ENCODE data around the gene TOR1B.
A peak's percentile ranks its signal among the peaks of the same experiment; 100 is the strongest.

TOR1B gene

DNA sequence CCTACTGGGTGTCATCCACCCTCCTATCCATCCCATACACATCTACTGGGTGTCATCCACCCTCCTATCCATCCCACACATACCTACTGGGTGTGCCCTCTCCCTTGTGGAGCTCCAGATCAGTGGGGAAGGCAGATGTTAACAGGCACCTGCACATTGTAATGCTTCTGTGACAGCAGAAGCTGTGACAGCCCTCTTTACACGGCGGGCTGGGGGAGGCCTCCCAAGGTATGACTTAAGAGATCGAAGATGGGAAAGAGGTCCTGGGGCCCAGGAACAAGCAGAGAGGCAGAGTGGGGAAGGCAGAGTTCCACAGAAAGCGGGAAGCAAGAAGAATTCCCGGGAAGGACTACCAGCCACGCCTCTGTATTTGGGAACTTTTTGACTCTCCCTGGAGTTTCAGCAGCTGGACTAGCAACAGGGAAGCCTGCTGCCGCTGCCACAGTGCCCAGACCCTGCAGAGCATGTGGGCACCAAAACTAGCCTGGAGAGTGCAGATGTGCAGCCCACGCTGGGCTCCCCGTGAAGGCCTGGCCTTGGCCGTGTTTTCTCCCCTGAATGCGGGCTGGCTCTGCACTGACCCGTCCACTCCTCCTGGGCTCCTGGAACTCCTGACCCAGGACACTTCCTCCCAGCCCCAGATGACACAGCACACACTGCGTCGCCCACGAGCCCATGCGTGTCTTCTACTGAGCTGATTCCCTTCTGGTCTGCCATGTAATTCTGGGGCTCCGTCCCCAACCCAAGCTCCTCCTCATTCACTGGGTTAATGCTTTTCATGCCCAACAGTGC lies 11.6 kb downstream of the TOR1B start:
- no peak for DNase-seq (ENCODE audit: low read depth in 3 of 3)

DNA sequence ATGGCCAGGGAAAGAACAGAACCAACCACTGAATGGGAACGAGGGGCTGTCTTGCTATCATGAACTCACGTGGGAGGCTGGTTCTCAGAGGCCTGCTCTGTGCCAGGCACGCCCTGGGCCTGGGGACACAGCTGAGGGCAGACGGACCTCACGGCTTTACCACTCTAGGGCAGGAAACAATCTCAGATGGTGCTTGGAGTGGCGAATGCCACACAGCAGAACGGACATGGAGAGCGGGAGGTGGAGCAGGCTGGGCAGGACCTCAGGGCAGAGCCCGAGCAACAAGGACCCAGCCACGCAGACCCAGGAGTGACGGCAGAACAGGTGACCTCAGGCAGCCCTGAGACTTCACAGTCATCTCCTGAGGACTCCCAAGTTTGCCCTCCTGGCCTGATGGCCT lies 12.3 kb downstream of the TOR1B start:
- DNase-seq (ENCODE audit: low read depth in 3 of 3): no peak

DNA sequence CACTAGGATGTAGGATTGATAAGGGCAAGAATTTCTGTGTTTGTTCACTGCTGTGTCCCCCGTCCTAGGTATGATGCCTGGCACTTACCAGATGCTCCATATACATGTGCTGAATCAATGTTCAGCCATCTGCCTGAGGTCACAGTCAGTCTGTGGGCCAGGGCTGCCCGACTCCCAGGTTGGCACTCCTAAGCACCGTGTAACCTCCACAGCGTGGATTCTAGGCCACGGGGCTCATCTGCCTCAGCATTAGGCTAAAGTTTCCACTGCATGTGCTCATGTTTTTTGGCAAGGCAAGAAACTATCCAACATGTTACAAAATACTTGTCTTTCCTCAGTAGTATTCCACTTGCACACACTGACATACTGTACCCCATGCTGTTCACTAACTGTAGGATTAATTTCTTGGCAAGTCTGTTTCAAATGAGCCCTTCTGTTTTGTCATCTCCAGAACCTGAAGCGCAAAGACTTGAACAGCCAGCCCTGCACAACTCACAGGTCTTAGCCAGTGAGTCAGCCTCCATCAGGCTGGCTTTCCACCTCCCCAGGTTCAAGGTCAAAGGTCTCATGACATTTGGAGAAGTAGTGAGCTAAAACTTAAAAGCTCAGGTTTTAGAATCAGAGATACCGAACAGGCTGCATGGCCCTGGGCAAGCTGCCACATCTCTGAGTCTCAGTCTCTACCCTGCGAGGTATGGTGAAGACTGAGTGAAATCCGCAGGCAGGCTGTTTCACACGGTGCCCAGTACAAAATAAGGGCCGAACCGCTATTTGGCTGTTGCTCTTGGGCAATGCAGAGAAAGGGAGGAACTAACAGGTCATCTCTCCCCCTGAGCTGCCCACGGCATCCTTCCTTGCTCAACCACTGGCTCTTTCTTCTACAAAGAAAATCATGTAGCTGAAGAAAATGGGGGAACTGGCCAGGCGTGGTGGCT lies 13.8 kb downstream of the TOR1B start:
- no peak for DNase-seq (ENCODE audit: low read depth in 3 of 3)

DNA sequence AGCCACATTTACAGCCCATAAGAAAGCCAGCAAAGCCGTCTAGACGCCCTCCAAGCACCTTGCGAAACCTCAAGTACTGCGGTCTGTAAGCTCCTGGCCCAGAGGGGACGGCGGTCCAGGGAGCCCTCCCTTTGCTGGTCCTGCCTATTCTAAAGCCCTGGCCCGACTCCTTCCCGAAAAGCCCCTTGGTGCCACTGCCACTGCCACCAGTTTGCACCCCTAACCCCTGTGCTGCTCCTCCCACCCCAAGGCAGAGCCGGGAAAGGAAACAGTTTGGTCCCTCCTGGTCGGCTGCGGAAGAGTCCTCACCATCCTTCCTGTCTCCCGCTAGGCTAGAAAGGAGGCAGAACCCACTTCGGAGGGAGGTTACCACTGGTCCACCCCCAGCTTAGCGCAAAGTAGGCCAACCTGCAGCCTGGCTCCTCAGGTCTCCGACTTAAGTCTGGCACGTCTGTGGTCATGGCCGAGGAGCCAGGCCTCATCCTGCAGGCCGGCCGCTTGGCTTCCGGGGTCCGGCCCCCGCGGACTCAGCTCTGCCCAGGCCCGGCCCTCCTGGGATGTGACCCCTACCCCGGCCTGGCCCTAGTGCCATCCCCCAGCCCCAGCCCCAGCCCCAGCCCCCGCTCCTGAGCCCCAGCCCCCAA lies 20.0 kb downstream of the TOR1B start:
- DNase-seq (ENCODE audit: low read depth in 3 of 3): no peak

DNA sequence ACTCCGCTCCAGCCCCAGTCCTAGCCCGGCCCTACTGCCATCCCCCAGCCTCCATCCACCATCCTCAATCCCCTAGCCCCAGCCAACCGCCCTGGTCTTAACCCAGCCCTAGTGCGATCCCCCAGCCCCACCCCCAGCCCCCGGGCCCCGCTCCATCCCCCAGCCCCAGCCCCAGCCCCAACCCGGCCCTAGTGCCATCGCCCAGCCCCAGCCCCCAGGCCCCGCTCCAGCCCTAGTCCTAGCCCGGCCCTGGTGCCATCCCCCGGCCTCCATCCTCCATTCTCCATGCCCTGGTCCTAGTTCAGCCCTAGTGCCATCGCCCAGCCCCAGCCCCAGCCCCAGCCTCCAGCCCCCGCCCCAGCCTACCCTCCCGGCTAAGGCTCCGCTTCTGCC lies 20.6 kb downstream of the TOR1B start:
- DNase-seq (ENCODE audit: low read depth in 3 of 3): no peak

DNA sequence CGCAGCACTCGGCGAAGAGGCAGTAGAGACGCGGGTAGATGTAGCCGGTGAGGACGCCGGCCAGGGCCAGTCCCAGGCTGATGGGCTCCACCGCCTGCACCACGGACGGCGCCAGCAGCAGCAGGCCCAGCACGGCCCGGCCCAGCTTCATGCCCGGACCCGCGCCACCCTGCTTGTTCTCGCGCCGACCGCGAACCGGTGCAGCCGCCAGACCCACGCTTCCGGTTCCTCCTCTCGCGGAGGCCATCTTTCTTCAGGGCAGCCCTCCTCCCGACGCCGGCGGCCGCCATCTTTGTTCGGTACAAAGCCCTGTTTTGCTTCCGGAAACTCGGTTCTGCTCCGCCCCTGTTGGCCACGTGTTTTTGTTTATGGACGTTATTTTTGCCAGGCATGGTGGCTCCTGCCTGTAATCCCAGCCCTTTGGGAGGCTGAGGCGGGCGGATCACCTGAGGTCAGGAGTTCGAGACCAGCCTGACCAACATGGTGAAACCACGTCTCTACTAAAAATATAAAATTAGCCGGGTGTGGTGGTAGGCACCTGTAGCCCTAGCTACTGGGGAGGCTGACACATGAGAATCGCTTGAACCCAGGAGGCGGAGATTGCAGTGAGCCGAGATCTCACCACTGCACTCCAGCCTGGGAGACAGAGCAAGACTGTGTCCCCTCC lies 21.1 kb downstream of the TOR1B start, which contains the start of gene TOR1A:
Gene TOR1A, minus strand, starts transcription at position 202 of the 667 bp plus-strand sequence. Its CDS starts 51 bp downstream, at position 151.
- DNase-seq (ENCODE audit: low read depth in 3 of 3): peak; percentile 81 to 85 (median 85)

DNA sequence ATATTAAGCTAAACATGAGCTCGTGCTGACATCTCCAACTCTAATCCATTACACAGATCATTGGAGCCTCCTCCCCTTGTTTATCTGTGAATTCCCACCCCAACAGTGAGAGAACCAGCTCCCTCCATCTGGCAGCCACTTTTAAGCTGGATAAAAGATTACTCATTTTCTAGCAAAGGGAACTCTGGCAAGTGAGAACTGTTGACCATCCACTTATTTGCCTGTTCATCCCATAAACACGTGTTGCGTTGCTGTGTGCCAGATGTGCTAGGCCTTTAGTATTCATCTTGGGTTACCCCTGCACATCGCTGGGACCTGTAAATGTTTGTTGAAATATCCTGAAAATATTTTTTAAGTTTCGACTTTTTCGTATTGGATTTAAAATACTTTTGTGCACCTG lies 23.4 kb downstream of the TOR1B start:
- no peak for DNase-seq (ENCODE audit: low read depth in 3 of 3)

DNA sequence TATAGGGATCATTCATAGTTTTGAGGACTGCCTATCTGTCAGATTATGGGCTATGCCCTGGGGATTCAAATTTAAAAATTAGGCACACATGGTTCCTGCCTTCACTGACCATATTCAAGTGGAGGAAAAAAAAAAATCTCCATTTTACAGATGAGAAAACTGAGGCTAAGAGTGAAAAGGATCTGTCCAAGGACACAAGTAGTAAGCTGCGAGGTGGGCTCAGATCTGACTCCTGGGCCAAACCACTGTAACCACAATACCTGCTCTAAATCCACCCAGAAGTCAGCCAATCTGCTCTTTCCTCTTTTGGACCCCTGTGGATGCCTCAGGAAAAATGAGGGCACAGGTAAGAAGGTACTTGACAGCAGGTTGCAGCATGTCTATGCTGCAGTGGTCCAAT lies 23.8 kb downstream of the TOR1B start:
- DNase-seq (ENCODE audit: low read depth in 3 of 3): no peak

DNA sequence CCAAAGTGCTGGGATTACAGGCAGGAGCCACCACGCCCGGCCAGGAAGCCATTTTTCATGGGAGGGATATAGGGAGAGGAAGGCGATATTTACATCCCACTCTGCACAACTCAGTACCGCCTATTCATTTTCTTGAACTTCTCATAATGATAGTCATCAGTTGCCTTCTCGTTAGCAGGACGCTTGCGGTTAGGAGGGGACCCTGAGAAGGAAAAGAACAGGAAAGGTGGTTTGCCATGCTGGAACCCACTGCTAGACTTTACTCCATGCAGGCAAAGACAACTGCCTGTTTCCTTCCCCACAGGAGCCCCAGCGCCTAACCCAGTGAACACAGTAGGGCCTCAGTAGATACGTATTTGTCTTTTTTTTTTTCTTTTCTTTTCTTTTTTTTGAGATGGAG lies 25.1 kb downstream of the TOR1B start:
- no peak for DNase-seq (ENCODE audit: low read depth in 3 of 3)

DNA sequence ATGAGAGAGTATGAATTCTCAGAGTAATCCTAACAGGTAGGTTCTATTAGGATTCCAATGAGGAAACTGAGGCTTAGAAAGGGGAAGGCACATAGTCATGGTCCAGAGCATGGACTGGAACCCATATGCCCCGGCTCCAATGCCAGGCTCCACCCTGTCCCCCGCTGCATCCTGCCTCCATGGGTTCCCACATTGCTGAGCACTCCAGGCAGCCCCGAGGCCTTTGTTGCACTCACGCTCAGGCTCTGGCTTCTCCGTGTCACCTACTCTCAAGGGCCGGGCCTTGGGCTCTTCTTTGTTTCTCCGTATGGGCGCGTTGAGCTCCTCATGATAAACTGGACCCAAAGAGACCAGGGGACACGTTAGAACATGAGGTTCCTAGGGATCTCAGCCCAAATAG lies 26.0 kb downstream of the TOR1B start:
- no peak for DNase-seq (ENCODE audit: low read depth in 3 of 3)

DNA sequence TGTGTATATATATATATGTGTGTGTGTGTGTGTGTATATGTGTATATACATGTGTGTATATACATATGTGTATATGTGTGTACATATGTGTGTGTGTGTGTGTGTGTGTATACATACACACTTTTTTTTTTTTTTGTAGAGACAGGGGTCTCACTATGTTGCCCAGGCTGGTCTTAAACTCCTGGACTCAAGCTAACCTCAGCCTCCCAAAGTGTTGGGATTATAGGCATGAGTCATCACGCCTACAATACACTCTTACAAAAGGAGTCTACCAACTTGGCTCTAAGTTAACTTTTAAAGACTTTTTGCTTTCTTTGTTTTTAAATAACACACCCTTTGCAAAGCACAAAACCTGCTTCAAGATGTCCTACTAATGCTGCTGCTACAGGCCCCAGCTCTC lies 30.0 kb downstream of the TOR1B start:
- DNase-seq (ENCODE audit: low read depth in 3 of 3): no peak

DNA sequence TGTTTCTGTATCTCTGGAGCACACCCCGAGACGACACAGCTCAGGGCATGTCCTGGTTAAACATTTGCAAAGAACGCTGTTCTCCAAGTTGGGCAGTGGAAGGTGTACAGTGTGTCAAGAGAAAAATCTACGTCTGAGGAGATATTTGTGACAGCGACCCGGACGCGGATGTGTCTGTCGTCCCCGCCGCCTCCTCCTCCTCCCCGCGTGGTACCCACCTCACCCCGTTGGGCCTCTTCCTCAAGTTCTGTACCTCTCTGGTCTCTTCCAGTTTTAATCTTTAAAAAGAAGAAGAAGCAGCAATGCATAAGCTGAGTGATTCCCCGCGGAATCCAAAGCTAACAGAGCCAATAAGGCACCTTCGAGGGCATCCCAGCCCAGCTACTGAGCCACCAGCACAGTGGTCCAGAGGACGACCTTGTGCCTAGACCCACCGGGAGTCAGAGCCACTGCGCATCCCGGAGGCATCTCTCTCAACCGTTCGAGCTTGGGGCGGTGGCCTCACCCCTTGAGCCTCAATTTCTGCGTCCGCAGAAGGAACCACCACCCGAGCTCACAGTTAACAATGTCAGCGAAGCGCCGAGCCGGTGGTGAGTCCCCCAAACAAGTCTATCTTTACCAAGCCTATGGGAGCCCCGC lies 31.6 kb downstream of the TOR1B start:
- DNase-seq (ENCODE audit: low read depth in 3 of 3): no peak

DNA sequence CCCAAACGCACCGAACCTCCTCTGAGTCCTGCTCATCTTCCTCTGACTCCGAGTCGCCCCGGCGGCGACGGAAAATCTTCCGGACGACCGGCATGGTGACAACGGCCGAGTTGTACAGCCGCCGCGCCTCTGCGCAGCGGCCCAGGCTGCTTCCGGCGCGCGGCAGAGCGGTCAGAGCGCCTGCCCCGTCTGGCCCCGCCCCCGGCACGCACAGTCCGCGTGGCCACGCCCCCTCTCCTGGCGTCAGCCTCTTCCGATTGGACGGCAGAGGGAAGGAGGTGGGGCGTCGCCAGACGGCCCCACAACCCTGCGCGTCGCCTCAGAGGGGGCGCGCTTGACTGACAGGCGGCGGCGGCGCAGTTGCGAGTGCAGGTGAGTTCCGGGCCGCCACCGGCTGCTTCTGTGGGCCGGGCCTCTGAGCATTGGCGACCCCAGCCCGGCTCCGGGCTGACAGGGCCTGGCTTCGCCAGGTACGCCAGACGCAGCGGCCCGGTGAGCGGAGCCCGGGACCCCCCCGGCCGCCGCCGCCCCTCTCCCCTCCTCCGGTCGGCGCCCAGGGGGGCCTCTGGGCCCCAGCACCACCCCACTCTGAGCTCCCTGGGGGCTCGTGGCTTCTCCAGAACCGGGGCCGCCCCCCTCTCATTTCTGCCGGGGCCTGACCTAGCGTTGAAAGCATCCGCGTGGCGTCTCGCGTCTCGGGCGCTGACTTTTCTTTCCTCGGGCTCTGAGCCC lies 32.3 kb downstream of the TOR1B start, which contains the start of the genes C9orf78 and USP20:
Gene C9orf78, minus strand, starts transcription at position 148 of the 732 bp plus-strand sequence. Its CDS starts 54 bp downstream, at position 94.
Gene USP20, plus strand, starts transcription at position 331 of the 732 bp plus-strand sequence. CDS start 17,098 bp downstream, outside the sequence.
- peak; percentile 93 to 98 (median 95) for DNase-seq (ENCODE audit: low read depth in 3 of 3)

DNA sequence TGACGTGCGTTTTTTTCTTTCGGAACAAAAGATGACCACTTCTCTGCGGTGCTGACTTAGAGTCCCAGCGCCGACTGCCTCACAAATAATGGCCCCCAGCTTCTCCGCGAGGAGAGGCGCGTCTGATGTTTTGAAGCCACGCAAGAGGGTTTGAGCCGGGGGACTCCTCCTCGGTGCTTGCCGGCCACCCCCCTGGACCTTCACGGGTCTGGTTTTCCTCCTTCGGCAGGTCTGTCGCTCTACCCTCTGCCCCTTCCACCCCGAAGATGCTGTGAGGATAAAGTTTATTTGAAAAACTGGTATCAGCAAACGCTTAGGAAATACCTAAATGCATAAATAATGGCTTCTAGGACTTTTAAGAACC lies 32.9 kb downstream of the TOR1B start:
- DNase-seq (ENCODE audit: low read depth in 3 of 3): no peak

DNA sequence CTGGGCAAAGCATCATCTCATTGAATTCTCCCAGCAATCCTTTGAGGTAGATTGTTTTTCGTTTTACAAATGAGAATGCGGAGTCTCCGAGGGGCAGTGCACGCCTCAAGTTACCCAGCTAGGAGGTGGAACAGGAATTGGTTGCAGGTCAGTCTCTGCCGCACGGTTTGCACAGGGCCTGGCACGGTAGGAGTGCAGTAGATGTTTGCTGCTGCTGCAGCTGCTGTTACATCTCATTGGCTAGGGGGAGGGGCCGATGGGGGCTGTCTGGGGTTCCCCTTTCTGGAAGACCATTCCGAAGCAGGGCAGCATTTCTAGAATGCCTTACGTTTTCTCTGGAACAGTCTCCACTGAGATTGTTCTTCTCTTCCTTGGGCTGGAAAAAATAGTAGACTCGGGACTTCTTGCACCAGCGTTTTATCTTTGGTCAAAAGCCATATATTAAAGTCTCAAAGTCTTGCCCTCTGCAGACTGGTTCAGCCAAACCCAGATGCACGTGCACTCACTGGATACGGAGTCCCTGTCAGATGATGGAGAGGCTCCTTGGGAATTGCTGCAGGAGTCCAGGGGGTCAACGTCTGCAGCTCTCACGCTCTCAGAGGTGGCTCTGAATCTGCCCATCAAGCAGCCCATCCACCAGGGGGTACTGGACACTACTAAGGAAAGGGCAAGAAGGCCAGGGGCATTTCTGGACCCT lies 33.5 kb downstream of the TOR1B start:
- DNase-seq (ENCODE audit: low read depth in 3 of 3): no peak

DNA sequence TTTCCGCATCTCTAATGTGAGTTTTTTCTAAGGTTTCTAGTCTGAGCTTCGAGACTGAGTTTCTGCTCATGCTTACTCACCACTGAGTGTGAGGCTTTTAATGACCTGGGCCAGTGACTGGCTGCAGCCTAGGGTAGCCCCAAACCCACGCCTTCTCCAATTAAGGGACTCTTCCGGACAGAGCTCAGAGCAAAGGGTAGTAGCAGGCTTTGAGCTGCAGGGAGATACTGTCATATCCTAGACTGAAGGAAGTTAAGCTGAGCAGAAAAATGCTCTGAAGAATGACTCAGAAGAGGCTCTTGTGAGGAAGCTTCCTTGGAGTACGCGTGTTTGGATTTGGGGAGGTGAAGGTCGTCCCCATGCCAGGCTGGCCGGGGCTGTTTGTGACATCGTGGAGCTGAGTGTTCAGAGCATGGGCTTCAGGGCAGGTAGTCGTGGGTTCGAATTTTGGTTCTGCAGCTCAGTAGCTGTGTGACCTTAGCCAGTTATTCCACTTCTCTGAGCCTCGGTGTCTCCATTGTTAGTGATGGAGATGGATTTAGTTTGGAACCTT lies 35.8 kb downstream of the TOR1B start:
- DNase-seq (ENCODE audit: low read depth in 3 of 3): no peak

DNA sequence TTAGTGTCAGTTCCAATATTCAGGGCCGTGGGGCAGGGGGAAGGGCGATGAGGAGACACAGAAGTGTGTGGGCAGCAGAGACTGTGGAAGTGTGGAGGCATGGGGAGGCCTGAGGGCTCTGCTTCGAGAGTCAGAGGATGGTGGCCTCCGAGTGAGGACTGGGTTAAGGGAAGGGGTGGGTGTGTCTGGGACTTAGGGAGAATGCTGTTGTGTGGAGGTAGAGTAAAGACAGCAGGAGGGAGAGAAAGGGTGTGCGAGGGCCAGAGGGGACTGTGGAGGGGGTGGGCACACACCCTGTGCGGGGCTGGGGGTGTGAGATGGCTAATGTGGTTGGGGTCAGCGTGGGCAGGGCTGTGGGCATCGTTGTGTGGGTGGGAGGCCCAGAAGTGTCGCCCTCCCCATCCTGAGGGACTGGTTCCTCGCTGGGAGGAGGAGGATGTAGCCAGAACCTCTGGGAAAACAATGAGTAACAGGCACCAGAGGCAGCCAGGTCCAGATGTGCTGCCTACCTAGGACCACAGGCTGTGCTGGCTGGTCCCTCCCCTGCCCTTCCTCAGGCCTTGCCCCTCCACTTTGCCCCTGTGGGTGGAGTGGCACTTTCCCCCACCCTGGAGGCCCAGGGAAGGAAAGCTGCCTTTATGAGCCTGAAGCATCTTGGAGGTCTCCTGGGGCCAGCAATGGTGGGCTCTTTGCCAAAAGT lies 36.5 kb downstream of the TOR1B start:
- DNase-seq (ENCODE audit: low read depth in 3 of 3): no peak

DNA sequence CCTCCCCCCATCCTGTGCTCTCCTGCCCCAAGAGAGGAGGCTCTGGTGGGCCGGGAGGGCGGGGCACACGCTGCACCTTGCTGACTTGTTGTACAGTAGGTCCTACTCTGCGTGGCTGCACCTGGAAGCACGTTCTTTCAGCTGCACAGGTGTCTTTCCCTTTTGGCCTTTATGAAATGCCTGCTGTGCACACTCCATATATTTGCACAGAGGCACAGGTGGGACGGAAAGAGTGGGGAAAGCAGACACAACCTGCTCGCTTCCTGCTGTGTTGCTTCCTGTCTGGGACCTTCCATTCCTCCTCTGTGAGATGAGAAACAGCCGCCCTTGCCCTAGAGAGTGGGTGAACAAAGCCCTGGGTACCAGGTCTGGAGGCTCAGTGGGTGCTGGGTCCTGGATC lies 37.0 kb downstream of the TOR1B start:
- no peak for DNase-seq (ENCODE audit: low read depth in 3 of 3)

DNA sequence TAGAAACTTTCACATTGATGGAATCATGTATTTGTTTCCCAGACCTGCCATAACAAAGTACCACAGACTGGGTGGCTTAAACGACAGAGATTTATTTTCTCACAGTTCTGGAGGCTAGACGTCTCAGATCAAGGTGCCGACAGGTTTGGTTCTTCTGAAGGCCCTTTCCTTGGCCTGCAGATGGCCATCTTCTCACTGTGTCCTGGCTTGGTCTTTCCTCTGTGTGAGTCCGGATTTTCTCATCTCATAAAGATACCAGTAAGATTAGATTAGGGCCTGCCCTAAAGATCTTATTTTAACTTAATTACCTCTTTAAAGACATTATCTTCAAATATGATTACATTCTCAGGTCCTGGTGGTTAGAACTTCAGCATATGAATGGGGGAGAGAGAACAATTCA lies 38.1 kb downstream of the TOR1B start:
- no peak for DNase-seq (ENCODE audit: low read depth in 3 of 3)
